Panc1 (cell line): ENCODE data around the gene KCTD12. TPM values are rescaled to one million over a fixed set of nuclear protein-coding genes. Genes with fewer than 3 reads are reported as not detected.

Source experiments
- ATAC-seq: fragments of 200-7000 bp; cut with Tn5 transposase; 2 replicates; pipeline ENCODE4 v1.9.1; 2020; ENCODE audit warnings: mild to moderate bottlenecking, moderate library complexity
- BruUV-seq: library from RNA; stranded (reverse); fragments of 400-500 nt; replicated peaks from 2 replicates; lab custom pipeline; 2021; lab: Mats Ljungman, UMichigan
- CTCF ChIA-PET: fragments of 300-600 bp; sonication (Branson Sonifier 250); formaldehyde crosslinking; loops from one replicate; lab custom pipeline; 2022; ENCODE audit warnings: antibody characterized with exemption; lab: Charles Lee
- POLR2A ChIA-PET: fragments of 300-600 bp; sonication (Branson Sonifier 250); formaldehyde crosslinking; loops from one replicate; lab custom pipeline; 2022; ENCODE audit warnings: antibody characterized with exemption; lab: Charles Lee
- DNase-seq: peaks from one replicate; pipeline ENCODE4 v3.0.0-alpha.2; 2010; ENCODE audit warnings: low read depth, low spot score
- H3K27ac ChIP-seq: 2 replicates; pipeline ENCODE4 v1.5.1; 2011; ENCODE audit warnings: mild to moderate bottlenecking, low read length, inconsistent platforms
- H3K27me3 ChIP-seq: fragments of 200-500 bp; sonication (Bioruptor generic); 2 replicates; pipeline ENCODE4 v1.6.0; 2014; ENCODE audit warnings: low read length, inconsistent platforms; ENCODE audit not compliant: control insufficient read depth, insufficient read depth
- H3K36me3 ChIP-seq: fragments of 200-500 bp; sonication (Bioruptor generic); 2 replicates; pipeline ENCODE4 v1.5.1; 2014; ENCODE audit warnings: inconsistent platforms, mild to moderate bottlenecking, low read length, moderate library complexity; ENCODE audit not compliant: control insufficient read depth, insufficient read depth
- H3K4me1 ChIP-seq: 2 replicates; pipeline ENCODE4 v1.5.1; 2011; ENCODE audit warnings: inconsistent platforms, mild to moderate bottlenecking, low read length, moderate library complexity; ENCODE audit not compliant: control insufficient read depth, insufficient read depth
- H3K4me3 ChIP-seq, 2 experiments: 2 replicates each; pipeline ENCODE4 v1.5.1; 2011 to 2012; ENCODE audit warnings: low read depth in 2 of 2, low read length in 2 of 2, mild to moderate bottlenecking in 2 of 2, inconsistent platforms in 1 of 2, moderate library complexity in 1 of 2
- H3K9me3 ChIP-seq: fragments of 200-500 bp; sonication (Bioruptor generic); 2 replicates; pipeline ENCODE4 v1.5.1; 2014; ENCODE audit warnings: low read depth, mild to moderate bottlenecking, inconsistent platforms, low read length, moderate library complexity; ENCODE audit not compliant: control insufficient read depth, insufficient read depth
- POLR2AphosphoS5 ChIP-seq: IDR thresholded peaks from 2 replicates; pipeline ENCODE4 v1.6.1; 2012; ENCODE audit warnings: mild to moderate bottlenecking, low read depth, low read length, moderate library complexity
- SIN3A ChIP-seq: IDR thresholded peaks from 2 replicates; pipeline ENCODE4 v1.6.1; 2012; ENCODE audit warnings: low read depth, mild to moderate bottlenecking, low read length, moderate library complexity, borderline replicate concordance; ENCODE audit not compliant: insufficient read depth
- TCF7L2 ChIP-seq: IDR thresholded peaks from 2 replicates; pipeline ENCODE4 v1.6.1; 2011; ENCODE audit warnings: mild to moderate bottlenecking, low read depth, low read length, inconsistent platforms
- in situ Hi-C: cut with HindIII; loops from 2 replicates; pipeline ENCODE4 v1.10.0; 2016; ENCODE audit warnings: low sequenced_read_pairs, low pct_unique_long_range_greater_than_20kb
- intact Hi-C: fragments of 100-400 bp; cut with micrococcal nuclease; formaldehyde crosslinking; loops from one replicate; pipeline ENCODE4 v1.10.0; 2022; ENCODE audit not compliant: unreplicated experiment
- total RNA-seq: library from RNA; stranded (reverse); gene quantifications from one replicate; pipeline ENCODE4 v1.2.1, GENCODE V29; 2021; ENCODE audit not compliant: unreplicated experiment
- TF ChIP-seq, protein P1 (sequence below), 2 experiments: IDR thresholded peaks; 2 replicates each; pipeline ENCODE4 v1.6.1; 2011 to 2012; ENCODE audit warnings: low read depth in 2 of 2, control low read depth in 1 of 2, low read length in 1 of 2, mild to moderate bottlenecking in 1 of 2, moderate library complexity in 1 of 2; ENCODE audit not compliant: insufficient read depth in 1 of 2
- TF ChIP-seq, protein P2 (sequence below): fragments of 450-650 bp; IDR thresholded peaks from 2 replicates; pipeline ENCODE4 v1.5.1; 2017; ENCODE audit warnings: mild to moderate bottlenecking

Gene KCTD12
- total RNA-seq, 1 experiment from 2014 or later: 0.90 TPM

DNA sequence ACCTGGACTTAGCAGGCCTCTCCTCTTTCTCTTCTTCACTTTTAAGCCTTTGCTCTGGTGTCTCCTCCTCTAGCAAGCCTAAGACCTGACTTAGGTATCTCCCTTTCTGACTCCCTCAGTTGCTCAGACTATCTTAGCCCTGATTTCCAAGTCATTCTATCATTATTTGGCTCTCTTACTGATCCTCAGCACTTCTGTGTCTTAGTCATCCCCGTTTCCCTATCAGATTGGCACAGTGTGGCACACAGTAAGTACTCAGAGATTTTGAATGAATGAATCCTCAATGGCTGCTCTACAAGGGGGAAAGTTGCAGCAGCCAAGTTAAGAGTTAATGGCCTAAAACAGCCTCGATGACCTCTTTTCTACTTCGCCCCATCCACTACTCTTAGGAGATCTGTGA is 8.2 kb downstream of the KCTD12 start:
- no peak for DNase-seq
- in situ Hi-C loops: no loop called here
- CTCF ChIA-PET: no interaction called here
- Histone ChIP-seq H3K4me3 (no peak overlapping the region), H3K4me1 (no peaks in the 10 kb centered on the region), H3K36me3 (no peaks in the 10 kb centered on the region), H3K27me3 (no peaks in the 10 kb centered on the region; the same call in 1 of the 2 replicates), H3K9me3 (no peaks in the 10 kb centered on the region), H3K27ac (no peak overlapping the region)
- no peak for ATAC-seq
- BruUV-seq: no TSS peak
- TF ChIP-seq, protein P1, sequence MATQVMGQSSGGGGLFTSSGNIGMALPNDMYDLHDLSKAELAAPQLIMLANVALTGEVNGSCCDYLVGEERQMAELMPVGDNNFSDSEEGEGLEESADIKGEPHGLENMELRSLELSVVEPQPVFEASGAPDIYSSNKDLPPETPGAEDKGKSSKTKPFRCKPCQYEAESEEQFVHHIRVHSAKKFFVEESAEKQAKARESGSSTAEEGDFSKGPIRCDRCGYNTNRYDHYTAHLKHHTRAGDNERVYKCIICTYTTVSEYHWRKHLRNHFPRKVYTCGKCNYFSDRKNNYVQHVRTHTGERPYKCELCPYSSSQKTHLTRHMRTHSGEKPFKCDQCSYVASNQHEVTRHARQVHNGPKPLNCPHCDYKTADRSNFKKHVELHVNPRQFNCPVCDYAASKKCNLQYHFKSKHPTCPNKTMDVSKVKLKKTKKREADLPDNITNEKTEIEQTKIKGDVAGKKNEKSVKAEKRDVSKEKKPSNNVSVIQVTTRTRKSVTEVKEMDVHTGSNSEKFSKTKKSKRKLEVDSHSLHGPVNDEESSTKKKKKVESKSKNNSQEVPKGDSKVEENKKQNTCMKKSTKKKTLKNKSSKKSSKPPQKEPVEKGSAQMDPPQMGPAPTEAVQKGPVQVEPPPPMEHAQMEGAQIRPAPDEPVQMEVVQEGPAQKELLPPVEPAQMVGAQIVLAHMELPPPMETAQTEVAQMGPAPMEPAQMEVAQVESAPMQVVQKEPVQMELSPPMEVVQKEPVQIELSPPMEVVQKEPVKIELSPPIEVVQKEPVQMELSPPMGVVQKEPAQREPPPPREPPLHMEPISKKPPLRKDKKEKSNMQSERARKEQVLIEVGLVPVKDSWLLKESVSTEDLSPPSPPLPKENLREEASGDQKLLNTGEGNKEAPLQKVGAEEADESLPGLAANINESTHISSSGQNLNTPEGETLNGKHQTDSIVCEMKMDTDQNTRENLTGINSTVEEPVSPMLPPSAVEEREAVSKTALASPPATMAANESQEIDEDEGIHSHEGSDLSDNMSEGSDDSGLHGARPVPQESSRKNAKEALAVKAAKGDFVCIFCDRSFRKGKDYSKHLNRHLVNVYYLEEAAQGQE (IDR thresholded peaks at IDR 0.05; ENCODE audit: insufficient read depth in 1 of 2, low read depth in 2 of 2, low read length in 1 of 2): no peak
- no peak for TF ChIP-seq TCF7L2
- POLR2A ChIA-PET: no interaction called here
- intact Hi-C loops: no loop called here

DNA sequence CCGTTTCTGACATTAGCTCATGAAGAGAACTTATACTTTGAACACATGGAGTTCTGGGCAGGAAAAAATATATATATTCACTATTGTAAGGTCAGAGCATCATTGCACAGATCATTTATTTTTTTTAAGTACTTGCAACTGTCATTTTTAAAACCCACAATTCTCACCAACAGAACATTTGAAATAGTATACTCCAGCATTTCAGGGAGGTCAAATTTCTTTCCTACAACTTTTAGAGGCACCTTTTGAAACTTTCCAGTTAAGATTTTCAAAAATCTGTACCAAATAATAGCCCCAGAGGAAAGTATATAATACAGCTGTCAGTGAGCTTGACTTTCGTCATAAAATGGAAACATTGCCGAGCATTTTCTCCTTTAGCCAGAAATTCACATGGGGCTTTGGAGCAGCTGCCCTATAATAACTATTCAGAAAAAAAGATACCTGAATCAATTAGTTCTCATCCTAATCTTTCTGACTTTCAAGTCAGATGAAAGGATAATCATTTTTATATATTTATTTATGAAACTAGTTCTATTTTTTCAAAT is 10.9 kb downstream of the KCTD12 start:
- Histone ChIP-seq H3K36me3 (no peaks in the 10 kb centered on the region), H3K27me3 (no peaks in the 10 kb centered on the region; the same call in 1 of the 2 replicates), H3K4me1 (no peaks in the 10 kb centered on the region), H3K4me3 (no peak overlapping the region), H3K27ac (no peak overlapping the region), H3K9me3 (no peaks in the 10 kb centered on the region)
- ATAC-seq: no peak
- DNase-seq: no peak
- TF ChIP-seq SIN3A (no peak), POLR2AphosphoS5 (no peak), TCF7L2 (no peak)
- TF ChIP-seq, protein P1 (IDR thresholded peaks at IDR 0.05; ENCODE audit: insufficient read depth in 1 of 2, low read depth in 2 of 2, low read length in 1 of 2): no peak
- TF ChIP-seq, protein P2, sequence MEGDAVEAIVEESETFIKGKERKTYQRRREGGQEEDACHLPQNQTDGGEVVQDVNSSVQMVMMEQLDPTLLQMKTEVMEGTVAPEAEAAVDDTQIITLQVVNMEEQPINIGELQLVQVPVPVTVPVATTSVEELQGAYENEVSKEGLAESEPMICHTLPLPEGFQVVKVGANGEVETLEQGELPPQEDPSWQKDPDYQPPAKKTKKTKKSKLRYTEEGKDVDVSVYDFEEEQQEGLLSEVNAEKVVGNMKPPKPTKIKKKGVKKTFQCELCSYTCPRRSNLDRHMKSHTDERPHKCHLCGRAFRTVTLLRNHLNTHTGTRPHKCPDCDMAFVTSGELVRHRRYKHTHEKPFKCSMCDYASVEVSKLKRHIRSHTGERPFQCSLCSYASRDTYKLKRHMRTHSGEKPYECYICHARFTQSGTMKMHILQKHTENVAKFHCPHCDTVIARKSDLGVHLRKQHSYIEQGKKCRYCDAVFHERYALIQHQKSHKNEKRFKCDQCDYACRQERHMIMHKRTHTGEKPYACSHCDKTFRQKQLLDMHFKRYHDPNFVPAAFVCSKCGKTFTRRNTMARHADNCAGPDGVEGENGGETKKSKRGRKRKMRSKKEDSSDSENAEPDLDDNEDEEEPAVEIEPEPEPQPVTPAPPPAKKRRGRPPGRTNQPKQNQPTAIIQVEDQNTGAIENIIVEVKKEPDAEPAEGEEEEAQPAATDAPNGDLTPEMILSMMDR: no peak
- ChIA-PET POLR2A (no interaction called here), CTCF (no interaction called here)
- intact Hi-C loops: no loop called here
- BruUV-seq: no TSS peak
- in situ Hi-C loops: no loop called here
